NCI-H69 (cell line): Measurements from ENCODE around the gene FMC1.
A peak's percentile ranks its signal among the peaks of the same experiment; 100 is the strongest.
"Not testable (repeated sequence)": the region's sequence is repeated elsewhere in the genome, so short reads cannot be mapped to it uniquely, and the experiment has no call there.

Source experiments
- DNase-seq: peaks from one replicate; lab custom pipeline; 2025; lab: John Stamatoyannopoulos, UW

The FMC1 gene

DNA sequence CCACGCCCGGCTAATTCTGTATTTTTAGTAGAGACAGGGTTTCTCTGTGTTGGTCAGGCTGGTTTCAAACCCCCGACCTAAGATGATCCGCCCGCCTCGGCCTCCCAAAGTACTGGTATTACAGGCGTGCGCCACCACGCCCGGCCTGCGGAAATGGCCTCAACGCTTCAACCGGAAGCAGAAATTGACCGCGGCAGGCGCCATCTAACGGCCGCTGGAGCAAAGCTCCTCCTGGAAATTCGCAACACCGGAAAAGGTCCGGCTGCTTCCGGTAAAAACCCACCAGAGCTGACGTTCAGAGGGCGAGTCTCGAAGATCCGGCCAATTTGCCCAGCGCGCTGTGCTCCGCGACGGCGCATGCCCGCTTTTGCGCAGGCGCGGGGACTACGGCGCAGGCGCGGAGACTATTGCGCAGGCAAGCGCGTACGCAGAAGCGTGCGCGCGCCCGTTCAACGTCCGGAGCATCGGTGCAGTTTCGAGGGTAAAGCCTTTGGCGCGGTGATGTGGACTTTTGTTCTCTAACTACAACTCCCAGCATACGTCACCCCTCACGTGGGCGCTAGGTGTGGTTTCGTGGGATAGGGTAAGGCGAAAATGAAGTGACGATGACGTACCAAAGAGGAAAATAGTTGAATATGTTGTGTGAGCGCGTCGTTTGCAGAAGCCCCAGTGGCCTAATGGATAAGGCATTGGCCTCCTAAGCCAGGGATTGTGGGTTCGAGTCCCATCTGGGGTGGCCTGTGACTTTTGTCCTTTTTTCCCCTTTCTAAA is 915 bp upstream of the FMC1 start:
- peak; percentile 100 for DNase-seq

DNA sequence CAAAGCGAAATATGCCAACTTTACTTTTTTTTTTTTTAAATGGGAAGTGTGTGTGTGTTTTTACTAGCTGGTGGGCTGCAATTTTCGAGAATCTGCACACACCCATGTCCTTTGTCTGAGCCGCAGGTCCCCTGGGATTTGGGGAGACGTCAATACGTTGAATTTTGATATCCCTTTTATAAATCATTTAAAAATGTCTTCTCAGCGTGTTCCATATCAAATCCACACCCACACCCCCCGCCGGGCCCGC is 404 bp upstream of the FMC1 start:
- DNase-seq = no peak

DNA sequence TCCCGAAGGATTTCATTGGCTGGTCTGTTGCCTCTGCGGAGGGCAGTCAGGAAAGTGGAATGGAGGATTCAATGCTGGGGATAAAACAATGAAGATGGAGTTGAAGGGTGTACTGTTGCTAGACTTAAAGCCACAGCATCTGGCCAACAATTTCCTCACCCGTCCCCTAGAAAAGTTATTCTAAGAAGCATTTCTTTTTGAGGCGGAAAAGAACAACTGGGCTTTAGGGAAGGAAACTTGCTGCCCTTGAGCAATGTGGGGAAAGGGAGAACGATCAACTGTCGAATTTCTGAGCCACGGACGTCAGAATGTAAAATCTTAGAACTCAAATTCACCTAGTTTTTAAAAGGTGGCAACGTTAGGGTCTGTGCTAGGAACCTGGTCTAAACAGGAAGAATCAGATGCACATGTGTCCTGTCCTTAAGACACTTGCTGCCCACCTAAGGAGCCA is 664 bp downstream of the FMC1 start:
- DNase-seq = peak; percentile 49

DNA sequence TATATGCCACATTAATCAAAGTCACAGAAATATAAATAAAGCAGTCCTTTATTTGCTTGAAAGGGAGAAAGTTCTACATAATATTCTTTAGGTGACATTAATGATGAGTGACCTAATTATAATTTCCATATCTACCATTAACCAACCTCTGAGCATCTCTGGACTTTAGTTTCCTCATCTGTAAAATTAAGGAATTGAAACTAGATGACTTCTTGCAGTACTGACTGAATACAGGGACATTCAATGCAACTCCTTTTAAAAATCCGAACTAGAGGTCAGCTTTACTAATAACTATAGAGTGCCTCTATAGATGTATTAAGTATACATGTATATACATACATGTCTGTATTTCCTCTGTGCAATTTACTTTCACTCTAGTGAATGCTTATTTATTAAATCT is 3.9 kb downstream of the FMC1 start:
- DNase-seq = no peak

DNA sequence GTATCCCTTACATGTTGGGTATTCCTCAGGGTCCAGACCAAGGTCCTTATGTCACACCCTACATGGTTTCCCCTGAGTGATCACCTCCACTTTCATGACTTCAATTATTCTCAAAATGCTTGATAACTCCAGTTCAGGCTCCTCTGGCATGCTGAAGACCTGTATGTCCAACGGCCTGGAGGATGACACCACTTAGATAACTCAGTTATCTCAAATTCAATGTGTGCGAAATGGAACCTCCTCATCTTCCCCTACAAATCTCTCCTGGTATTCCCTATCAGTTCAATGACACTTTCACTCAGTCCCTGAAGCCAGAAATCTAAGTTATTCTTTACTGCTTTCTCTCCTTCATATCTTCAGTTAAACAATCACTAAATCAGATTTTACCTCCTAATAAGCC is 9.9 kb downstream of the FMC1 start:
- no peak for DNase-seq

DNA sequence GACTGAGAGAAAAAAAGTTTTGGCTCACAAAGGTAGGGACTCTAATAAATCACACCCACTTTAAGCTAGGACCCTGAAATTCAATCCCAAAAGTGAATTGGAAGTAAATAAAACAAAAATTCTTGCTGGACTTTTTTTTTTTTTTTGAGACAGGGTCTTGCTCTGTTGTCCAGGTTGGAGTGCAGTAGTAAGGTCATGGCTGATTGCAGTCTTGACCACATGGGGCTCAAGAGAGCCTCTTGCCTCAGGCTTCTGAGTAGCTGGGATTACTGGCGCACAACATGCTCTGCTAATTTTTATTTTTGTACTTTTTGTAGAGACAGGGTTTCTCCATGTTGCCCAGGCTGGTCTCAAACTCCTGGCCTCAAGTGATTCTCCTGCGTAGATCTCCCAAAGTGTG is 13.6 kb downstream of the FMC1 start:
- DNase-seq = no peak

DNA sequence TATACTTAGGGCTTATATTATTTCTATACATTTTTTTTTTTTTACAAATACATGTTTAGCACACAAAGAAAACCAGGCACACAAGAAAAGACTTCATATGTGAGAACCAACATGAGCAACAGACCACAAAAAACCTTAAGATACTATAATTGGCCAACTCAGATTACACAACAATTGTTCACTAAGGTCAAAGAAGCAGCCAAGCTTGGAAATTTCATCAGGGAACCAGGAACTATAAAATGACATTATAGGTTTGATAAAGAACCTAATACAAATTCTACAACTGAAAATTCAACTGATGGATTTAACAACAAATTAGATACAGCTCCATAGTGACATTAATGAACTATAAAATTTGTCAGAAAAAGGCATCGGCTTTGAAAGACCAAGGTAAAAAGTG is 14.2 kb downstream of the FMC1 start:
- no peak for DNase-seq

DNA sequence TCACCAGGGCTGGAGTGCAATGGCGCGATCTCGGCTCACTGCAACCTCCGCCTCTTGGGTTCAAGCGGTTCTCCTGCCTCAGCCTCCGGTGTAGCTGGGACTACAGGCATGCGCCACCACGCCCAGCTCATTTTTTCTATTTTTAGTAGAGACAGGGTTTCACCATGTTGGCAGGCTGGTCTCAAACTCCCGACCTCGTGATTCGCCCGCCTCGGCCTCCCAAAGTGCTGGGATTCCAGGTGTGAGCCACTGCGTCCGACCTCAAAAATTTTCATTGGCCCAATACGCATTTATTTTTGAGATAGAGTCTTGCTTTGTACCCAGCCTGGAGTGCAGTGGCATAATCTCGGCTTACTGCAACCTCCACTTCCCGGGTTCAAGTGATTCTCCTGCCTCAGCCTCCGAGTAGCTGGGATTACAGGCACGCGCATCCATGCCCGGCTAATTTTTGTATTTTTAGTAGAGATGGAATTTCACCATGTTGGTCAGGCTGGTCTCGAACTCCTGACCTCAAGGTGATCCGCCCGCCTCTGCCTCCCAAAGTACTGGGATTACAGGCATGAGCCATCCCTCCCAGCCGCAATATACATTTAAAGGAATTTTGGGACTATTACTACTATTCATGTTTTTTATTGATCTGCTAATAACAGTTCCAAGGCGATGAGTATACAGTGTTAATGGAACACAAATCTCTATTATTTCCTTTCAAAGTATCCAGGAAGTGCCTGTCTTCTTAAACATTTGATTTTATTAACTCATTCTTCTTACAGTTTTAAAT is 16.8 kb downstream of the FMC1 start:
- not testable (repeated sequence) for DNase-seq

DNA sequence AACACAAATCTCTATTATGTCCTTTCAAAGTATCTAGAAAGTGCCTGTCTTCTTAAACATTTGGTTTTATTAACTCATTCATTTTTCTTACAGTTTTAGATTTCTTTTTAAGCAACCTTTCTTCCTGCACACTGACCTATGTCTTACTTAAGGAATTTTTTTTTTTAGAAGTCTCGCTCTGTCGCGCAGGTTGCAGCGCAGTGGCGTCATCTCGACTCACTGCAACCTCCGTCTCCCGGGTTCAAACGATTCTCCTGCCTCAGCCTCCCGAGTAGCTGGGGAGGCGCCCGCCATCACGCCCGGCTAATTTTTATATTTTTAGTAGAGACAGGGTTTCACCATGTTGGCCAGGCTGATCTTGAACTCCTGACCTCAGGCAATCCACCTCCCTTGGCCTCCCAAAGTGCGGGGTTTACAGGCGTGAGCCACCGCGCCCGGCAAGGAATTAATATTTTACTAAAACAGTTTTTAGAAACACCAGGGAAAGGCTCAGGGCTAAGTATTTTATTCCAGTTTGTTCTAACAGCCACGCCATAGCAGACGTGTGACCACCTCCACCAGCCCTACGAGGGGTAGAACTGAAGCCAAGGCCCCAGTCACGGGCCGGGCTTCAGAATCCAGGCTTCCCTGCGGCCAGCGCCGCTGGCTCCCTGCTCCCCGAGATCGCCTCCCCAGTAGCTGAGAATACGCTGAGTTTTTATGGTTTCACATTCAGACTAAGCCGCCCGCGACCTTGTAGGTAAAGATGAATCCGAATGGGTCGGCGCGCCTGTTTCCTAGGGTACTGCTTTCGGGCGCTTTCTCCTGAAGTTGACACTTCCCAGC is 17.6 kb downstream of the FMC1 start:
- DNase-seq = peak; percentile 24

DNA sequence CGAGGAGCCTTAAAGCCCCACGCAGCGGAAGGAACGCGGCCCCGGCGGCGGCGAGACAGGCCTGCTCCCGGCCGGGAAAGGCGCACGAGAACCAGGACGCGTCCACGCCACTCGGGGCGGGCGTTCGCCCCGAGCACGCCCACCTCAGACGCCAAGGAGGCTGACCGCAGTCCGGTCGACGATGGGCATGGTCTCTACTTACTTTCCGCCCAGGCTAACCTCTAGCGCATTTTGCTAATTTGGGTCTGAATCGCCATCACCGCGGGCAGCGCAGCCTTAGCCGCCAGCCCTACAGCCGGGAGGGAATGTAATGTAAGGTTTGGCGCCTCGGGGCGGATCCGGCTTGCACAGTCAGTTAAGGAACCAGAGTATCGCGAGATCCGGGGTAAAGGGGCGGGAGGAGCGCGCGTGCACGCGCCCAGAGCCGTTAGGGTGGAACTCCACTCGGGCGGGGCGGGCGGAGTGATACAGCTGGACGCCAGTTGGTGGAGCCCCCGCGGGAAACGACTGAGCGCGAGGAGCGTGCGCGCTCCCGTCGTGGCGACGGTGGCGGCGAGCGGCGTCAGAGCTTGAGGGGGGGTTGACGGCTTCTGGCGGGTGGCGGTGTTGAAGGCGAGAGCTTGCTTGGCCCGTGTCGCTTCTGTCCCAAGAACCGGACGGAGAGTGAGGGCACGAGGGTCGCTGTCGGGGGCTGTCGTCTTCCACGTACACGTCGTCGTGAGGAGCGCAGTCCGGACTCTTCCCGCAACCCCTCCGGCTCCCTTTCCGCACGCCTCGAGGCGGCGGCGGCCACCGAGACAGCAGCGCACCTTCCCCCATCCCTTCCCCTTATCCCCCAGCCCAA is 18.5 kb downstream of the FMC1 start, which contains the start of gene LUC7L2:
Gene LUC7L2 (plus strand): TSS at position 529 of the 844 bp plus-strand sequence. CDS start 368 bp downstream, outside the sequence.
- DNase-seq = peak; percentile 100

DNA sequence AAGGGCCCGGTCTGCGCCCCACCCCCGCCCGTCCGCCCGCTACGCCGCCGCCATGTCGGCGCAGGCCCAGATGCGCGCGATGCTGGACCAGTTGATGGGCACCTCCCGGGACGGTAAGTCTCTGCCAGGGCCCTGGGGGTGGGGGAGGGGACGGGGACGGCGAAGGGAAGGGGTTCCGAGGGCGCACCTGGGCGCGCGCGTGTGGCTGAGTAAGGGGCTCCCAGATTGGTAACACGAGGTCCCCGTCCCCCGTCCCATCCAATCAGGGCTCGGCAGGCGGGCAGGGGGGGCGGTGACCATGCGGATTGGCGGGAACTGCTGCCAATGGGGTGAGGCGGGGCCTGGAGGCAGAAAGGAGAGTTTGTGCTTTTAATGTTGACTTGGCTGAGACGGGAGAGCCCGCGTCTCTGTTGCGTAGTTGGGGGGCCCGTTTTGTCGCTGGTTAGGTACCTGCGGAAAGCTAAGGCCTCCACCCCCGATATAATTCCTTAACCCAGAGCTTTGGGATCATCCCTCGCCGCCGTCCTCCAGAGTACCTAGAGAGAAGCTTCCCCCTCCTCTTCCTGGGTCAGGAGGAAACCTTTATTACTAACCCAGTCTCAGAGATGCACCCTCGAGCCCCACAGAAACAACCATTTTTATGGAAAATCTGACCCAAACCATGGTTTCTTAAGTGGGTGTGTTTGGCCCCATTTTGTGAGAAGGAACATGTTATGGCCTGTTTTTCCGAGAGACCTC is 19.2 kb downstream of the FMC1 start:
- DNase-seq = peak; percentile 99

DNA sequence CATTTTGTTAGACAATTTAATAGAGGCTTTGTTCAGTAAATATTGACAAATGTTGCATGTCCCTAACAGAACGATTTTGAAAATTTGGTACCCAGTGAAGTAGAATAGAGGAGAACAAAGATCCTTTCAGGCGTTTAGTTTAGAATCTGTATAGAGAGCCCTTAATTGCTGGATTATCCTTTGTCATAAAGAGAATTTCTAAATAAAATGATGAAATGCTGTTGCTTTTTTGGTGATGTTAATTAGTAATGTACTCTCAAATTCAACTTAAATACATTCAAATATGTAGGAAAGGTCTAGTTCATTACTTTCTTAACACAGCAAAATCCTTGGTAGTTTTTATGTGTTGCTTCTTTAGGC is 19.8 kb downstream of the FMC1 start:
- no peak for DNase-seq

DNA sequence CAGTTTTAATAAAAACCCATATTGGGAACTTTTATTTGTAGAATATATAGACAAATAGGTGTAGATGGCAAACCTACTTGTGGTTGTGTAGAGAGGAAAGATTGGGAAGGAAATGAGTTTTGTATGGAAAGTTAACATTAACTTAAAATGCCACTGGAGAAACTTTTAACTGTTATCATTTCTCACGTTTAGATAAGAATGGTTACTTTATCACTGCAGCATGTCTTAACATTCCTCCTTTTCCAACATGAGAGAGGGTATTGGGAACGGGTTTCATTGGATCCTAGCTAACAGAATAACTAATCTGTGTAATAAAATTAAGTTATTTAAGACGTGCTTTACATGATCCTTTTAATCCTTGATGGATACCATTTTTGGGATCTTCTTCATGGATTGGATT is 20.4 kb downstream of the FMC1 start:
- no peak for DNase-seq

DNA sequence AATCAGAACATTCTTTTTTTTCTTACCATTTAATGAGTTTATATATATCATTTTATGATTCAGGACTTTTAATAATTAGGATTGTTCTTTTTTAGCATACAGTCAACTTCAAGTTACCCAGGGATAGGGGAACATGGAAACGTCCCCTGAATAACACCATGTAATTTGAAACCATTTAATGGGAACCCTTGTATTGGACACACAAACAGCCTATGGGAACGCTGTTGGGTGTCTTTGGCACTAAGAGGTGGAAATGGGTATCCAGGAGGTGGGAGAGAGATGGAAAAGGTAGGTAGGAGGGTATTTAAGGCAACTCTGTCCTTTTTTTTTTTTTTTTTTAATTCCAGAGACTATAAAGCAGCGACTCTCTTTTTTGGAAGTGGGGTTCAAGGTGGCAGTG is 21.2 kb downstream of the FMC1 start:
- DNase-seq = peak; percentile 74

DNA sequence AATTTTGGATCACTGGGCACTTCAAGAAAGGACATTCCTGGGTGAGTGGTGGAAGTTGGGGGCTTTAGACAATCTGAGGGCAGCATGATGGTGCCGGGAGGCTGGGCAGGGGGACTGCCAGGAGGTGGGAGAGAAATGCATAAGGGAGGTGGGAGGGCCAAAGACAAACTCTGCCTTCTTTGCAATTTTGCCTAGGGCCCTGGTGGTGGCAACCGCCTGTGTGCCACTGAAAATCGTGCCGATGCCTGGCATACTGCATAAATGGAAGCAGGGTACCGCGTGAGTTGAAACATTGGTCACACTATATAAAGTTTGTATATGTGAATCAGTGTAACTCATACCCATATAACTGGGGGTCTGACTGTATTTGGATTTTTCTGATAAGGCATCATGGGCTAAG is 21.8 kb downstream of the FMC1 start:
- no peak for DNase-seq

DNA sequence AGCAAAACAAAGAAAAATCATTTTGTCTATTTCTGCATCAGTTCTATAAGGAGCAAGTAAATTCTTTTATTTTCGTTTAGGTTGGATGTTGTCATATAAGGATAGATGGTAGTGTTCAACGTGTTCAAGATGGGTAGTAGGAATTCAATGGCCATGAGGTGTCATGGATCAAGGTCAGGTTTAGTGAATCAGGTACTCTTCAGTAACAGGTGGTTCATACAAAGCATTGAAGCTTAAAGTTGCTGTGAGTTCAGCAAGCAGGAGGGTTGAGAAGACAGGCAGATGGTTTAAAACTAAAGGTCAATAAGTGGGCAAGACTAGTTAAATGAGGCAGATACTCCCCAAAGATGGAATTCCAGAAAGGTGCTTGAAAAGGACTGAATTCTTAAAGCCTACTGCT is 24.2 kb downstream of the FMC1 start:
- no peak for DNase-seq

DNA sequence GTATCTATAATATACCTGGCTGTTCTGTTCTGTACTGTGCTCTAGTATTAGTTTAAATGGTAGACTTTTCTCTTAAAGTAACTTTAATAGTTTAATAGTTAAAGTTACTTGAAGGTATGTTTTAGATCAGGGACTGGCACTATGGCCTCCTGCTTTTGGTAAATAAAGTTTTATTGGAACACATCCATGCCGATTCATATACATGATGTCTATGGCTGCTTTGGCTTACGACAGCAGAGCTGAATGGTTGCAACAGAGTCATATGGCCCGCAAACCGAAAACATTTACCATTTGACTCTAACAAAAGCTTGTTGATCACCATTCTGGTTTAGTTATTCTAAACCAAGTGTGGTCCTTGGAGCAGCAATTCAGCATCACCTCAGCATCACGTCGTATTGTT is 25.3 kb downstream of the FMC1 start:
- DNase-seq = no peak

DNA sequence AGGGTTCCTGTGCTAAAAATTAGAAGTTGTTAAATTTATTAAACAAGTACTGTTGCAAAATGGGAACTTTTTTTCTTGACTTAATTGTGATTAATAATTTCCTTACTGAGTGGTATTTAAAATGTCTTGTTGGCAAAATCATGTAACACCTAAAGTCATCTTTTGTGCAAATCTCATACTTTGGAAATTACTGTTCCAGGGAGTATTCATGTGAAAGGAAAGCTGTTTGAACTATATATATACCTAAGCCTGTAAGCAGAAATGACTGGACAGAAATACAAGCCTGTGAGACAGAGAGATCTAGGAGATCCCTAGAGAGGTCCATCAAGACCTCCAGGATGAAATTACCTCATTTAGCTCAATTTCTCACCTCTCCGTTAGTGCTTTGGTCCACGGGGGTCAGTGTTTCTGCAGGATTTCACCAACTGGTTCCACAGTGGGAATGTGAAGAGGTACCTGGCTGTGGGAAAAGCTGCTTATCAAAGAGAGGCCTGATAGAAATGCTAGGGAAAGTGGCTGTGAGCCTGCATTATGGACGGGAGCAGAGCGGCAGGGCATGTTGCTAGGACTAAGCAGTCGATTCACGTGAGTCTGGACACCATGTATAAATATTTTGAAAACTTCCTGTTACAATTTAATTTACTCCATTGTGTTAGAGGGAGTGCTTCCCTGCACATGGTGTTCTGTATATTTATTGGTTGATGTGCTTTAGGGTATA is 26.5 kb downstream of the FMC1 start:
- DNase-seq = no peak

DNA sequence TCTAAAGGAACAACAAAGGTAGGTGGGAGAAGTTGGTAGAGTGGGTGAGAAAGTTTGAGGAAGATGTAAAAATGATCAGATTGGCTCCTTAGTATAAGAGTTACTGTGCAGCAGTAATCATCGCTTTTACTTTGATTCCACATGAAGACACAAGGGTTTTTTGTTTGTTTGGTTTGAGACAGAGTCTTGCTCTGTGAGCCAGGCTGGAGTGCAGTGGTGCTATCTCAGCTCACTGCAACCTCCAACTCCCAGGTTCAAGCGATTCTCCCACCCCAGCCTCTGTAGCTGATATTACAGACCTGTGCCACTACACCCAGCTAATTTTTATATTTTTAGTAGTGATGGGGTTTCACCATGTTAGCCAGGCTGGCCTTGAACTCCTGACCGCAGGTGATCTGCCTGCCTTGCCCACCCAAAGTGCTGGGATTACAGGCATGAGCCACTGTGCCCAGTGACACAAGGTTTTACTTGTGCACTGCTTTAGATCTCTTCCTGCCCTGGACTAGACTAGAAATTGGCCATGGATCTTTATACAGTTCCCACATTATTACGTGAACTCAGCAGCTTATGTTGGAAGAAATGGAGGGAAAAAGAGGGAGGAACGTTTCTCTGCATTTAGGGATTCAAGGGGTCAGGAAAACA is 29.3 kb downstream of the FMC1 start:
- no peak for DNase-seq

DNA sequence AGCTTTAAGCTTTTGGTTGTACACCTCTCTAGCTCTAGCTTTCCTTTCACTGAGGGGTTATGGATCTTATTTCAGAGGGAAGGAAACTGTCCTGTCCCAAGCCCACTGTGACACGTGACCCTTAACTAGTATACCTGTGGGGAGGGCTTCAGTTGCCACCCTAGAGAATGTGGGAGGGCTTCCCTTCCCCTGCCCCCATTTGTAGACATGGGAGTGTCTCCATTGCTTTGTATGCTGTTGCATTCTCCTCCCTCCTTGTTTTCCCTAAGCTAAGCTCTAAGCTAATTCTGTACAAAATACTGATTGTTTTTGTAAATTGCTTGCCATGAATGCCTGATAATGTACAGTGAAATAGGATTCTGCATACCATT is 29.8 kb downstream of the FMC1 start:
- no peak for DNase-seq
